Measurements from ENCODE around the gene TPPP3.

The TPPP3 gene

GRCh38 chr16:67389911-67390815 lies 3.1 kb downstream of the TPPP3 start:
- CTCF ChIA-PET, result interaction anchor here (1.0 to 4.8 kb wide), 6 partner anchors 8 to 129 kb away, joined by 3 to 24 read pairs (median 3); no protein-coding TSS in a partner anchor
- TF ChIP-seq CTCF (IDR thresholded peaks at IDR 0.05; ENCODE audit: control extremely low read depth, extremely low read depth, low read depth, missing control alignments), result no peak
- POLR2A ChIA-PET, result no interaction called here
- DNase-seq (ENCODE audit: extremely low spot score), result no peak

- no peak for TF ChIP-seq CTCF (IDR thresholded peaks at IDR 0.05; ENCODE audit: control extremely low read depth, extremely low read depth, low read depth, missing control alignments)
- ChIA-PET POLR2A (no interaction called here), CTCF (interaction anchor here (1.0 to 4.8 kb wide), 3 partner anchors 11 to 25 kb away, joined by 3 to 24 read pairs (median 4); no protein-coding TSS in a partner anchor)
- DNase-seq (ENCODE audit: extremely low spot score), result no peak
Measured at GRCh38 chr16:67388591-67388990, 4.7 kb downstream of the TPPP3 start.

- ChIA-PET POLR2A (no interaction called here), CTCF (interaction anchor here (1.0 to 4.8 kb wide), 2 partner anchors 11 to 26 kb away, joined by 4 to 24 read pairs; no protein-coding TSS in a partner anchor)
- TF ChIP-seq CTCF (IDR thresholded peaks at IDR 0.05; ENCODE audit: control extremely low read depth, extremely low read depth, low read depth, missing control alignments), result no peak
- no peak for DNase-seq (ENCODE audit: extremely low spot score)
Measured at GRCh38 chr16:67388191-67388590, 5.1 kb downstream of the TPPP3 start.

- TF ChIP-seq CTCF (IDR thresholded peaks at IDR 0.05; ENCODE audit: control extremely low read depth, extremely low read depth, low read depth, missing control alignments), result no peak
- ChIA-PET POLR2A (no interaction called here), CTCF (interaction anchor here (1.0 to 4.8 kb wide), 2 partner anchors 12 to 26 kb away, joined by 4 to 24 read pairs; no protein-coding TSS in a partner anchor)
- DNase-seq (ENCODE audit: extremely low spot score), result no peak
Measured at GRCh38 chr16:67387479-67388079, 5.7 kb downstream of the TPPP3 start.

GRCh38 chr16:67386861-67387455 lies 6.3 kb downstream of the TPPP3 start:
- no peak for DNase-seq (ENCODE audit: extremely low spot score)
- ChIA-PET POLR2A (no interaction called here), CTCF (interaction anchor here (4.8 kb wide), 1 partner anchor 12 kb away, joined by 24 read pairs; no protein-coding TSS in a partner anchor)
- TF ChIP-seq CTCF (IDR thresholded peaks at IDR 0.05; ENCODE audit: control extremely low read depth, extremely low read depth, low read depth, missing control alignments), result no peak
